ENCODE data around the gene MAGEB1.

The MAGEB1 gene

DNA sequence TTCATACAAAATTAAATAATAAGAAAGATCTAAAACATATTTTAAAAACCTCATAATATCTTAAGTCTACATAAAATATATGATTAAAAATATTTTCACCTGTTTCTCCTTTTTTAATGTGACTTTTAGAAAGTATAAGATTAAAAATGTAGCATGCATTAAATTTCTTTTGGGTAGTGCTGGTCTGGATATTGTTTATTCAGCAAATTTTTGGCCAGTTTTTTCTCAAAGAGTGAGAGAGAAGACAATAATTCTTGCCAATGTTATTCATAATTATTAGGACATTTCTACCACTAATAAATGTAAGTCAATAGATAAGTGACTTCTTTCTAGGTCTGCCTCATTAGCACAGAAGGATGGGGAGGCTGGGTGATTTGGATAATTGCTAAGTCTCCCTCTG lies 14.1 kb downstream of the MAGEB1 start:
- TF ChIP-seq, protein P1, sequence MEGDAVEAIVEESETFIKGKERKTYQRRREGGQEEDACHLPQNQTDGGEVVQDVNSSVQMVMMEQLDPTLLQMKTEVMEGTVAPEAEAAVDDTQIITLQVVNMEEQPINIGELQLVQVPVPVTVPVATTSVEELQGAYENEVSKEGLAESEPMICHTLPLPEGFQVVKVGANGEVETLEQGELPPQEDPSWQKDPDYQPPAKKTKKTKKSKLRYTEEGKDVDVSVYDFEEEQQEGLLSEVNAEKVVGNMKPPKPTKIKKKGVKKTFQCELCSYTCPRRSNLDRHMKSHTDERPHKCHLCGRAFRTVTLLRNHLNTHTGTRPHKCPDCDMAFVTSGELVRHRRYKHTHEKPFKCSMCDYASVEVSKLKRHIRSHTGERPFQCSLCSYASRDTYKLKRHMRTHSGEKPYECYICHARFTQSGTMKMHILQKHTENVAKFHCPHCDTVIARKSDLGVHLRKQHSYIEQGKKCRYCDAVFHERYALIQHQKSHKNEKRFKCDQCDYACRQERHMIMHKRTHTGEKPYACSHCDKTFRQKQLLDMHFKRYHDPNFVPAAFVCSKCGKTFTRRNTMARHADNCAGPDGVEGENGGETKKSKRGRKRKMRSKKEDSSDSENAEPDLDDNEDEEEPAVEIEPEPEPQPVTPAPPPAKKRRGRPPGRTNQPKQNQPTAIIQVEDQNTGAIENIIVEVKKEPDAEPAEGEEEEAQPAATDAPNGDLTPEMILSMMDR (IDR thresholded peaks at IDR 0.05; ENCODE audit: low read depth, low read length, missing control alignments), result no peak

DNA sequence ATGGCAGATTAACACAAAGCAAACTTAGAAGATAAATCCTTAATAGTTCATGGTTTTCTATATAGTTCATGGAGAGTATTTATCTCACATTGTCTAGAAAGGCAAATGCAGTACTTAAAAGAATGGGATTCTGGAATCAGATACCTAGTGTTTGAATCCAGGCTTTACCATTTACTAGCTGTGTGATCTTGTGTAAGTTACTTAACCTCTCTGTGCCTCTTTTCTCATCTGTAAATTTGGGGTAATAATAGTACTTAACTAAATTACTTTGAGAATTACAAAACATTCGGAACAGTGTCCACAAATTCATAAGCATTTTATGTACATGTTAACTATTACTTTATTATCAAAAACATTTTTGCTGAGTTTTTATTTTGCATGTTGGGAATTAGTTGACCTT lies 15.8 kb downstream of the MAGEB1 start:
- no peak overlapping the region for H3K4me3 ChIP-seq (ENCODE audit: low read depth, low read length)
- TF ChIP-seq, protein P1 (IDR thresholded peaks at IDR 0.05; ENCODE audit: low read depth, low read length, missing control alignments), result no peak
- no peak for DNase-seq (ENCODE audit: low read depth)

More for the DNA sequence above, 14.1 kb downstream of the MAGEB1 start:
- no peak for DNase-seq (ENCODE audit: low read depth)
- no peak overlapping the region for H3K4me3 ChIP-seq (ENCODE audit: low read depth, low read length)

DNA sequence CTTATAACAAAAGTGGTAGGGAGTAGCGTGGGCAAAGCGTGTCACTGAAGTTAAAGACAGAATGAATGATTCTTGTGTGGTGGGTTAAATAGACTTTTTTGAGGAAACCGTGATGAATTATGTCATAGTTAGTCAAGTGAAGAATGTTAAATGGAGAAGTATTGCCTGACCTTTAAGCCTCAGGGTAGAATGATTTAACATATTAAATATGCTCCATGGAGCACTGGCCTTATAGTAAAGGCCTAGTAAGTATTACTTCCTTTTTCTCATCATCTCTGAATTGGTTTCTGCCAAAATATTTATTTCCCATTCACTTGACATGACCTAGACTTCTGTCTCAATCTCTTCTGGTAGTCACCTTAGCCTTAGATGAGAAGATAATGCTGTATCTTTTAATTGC lies 23.7 kb downstream of the MAGEB1 start:
- TF ChIP-seq, protein P1 (IDR thresholded peaks at IDR 0.05; ENCODE audit: low read depth, low read length, missing control alignments), result no peak
- no peak overlapping the region for H3K4me3 ChIP-seq (ENCODE audit: low read depth, low read length)
- DNase-seq (ENCODE audit: low read depth), result no peak

DNA sequence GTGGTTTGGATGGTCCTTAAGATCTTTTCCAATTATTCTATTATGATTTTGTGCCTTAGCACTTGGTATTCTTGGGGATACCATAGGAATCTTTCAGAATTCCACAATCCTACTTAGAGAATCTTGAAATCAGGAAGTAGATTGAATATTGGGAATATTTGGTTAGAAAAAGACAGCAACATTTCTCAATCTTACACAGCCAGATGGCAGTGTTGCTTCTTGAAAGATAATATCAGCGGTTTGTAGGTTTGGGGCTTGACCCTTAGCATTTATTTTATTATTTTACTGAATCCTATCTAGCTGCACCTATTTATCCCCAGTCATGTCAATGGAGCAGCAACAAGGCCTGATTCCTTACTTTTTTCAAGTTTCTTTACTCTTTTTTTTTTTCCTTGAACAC lies 28.6 kb downstream of the MAGEB1 start:
- no peak for DNase-seq (ENCODE audit: low read depth)
- TF ChIP-seq, protein P1 (IDR thresholded peaks at IDR 0.05; ENCODE audit: low read depth, low read length, missing control alignments), result no peak
- H3K4me3 ChIP-seq (ENCODE audit: low read depth, low read length), result no peak overlapping the region

DNA sequence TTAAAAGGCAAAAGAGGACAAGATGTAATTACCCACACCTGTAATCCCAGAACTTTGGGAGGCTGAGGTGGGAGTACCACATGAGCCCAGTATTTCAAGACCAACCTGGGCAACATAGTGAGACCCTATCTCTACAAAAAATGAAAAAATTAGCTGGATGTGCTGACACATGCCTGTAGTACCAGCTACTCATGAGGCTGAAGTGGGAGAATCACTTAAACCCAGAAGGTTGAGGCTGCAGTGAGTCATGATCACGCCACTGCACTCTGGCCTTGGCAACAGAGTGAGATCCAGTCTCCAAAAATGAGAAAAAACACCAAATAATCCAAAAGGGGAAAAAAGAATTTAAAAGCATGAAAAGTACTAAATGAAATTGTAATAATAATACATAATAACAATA lies 31.4 kb downstream of the MAGEB1 start:
- TF ChIP-seq, protein P1 (IDR thresholded peaks at IDR 0.05; ENCODE audit: low read depth, low read length, missing control alignments), result no peak
- H3K4me3 ChIP-seq (ENCODE audit: low read depth, low read length), result no peak overlapping the region
- DNase-seq (ENCODE audit: low read depth), result no peak

DNA sequence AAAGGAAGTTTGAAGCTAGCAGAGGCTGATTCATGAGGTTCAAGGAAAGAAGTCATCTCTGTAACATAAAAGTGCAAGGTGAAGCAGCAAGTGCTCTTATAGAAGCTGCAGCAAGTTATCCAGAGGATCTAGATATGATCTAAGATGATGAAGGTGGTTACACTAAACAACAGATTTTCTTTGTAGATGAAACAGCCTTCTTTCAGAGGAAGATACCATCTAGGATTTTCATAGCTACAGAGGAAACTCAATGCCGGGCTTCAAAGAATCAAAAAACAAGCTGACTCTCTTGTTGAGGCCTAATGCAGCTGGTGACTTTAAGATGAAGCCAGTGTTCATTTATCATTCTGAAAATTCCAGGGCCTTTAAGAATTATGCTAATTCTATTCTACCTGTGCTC lies 33.5 kb downstream of the MAGEB1 start:
- TF ChIP-seq, protein P1 (IDR thresholded peaks at IDR 0.05; ENCODE audit: low read depth, low read length, missing control alignments), result no peak
- H3K4me3 ChIP-seq (ENCODE audit: low read depth, low read length), result no peak overlapping the region
- no peak for DNase-seq (ENCODE audit: low read depth)

DNA sequence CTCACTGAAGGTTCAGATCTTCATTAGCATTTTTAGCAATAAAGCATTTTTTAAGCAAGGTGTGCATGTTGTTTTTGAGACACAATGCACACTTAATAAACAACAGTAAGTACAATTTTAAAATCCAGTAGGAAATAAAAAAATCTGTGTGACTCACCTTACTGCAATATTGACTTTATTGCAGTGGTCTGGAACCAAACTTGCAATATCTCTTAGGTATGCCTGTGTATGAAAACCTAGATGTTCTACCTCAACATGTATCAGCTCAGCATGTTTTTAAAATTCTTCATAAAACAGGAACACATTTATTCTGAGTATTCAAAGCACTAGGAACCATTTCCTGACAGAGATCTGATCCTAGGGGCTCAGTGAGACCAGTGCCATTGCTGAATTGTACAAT lies 35.6 kb downstream of the MAGEB1 start:
- H3K4me3 ChIP-seq (ENCODE audit: low read depth, low read length), result no peak overlapping the region
- no peak for DNase-seq (ENCODE audit: low read depth)
- TF ChIP-seq, protein P1 (IDR thresholded peaks at IDR 0.05; ENCODE audit: low read depth, low read length, missing control alignments), result no peak

Measured in GM12864 (cell line).